ENCODE data around the gene TRPC4AP. TPM values are rescaled to one million over a fixed set of nuclear protein-coding genes. Genes with fewer than 3 reads are reported as not detected.

The TRPC4AP gene
- total and polyA plus RNA-seq, 8 donors: 26.2 to 89.0 (median 52.4) TPM

- TF ChIP-seq POLR2AphosphoS5 (IDR thresholded peaks at IDR 0.05): no peak
- TF ChIP-seq POLR2A (IDR thresholded peaks at IDR 0.05): no peak
- TF ChIP-seq CTCF (IDR thresholded peaks at IDR 0.05): no peak
- TF ChIP-seq EP300 (IDR thresholded peaks at IDR 0.05): no peak
- H3K36me3 ChIP-seq: no peaks in the 10 kb centered on the region
- DNase-seq: no peak
- intact Hi-C loops (cut with DNase I; ENCODE audit: low total_unique reads): no loop called here
- WGBS, 5 donors: 72 to 77% (median 73%) methylated on average over 14 to 25 of the region's 25 CpGs
- no peak overlapping the region for H3K4me3 ChIP-seq
- no peak overlapping the region for H3K27ac ChIP-seq
- peaks cover 0 to 33% (median 0%) of the 10 kb centered on the region in 3 donors for H3K27me3 ChIP-seq
- peaks cover 8 to 35% (median 25%) of the 10 kb centered on the region in 4 donors for H3K4me1 ChIP-seq
- H3K9me3 ChIP-seq: no peaks in the 10 kb centered on the region
Measured at GRCh38 chr20:34985461-34986310, 106.9 kb downstream of the TRPC4AP start.

GRCh38 chr20:34984756-34985261 is 107.8 kb downstream of the TRPC4AP start:
- DNase-seq: no peak
- intact Hi-C loops (cut with DNase I; ENCODE audit: low total_unique reads): no loop called here
- no peaks in the 10 kb centered on the region for H3K9me3 ChIP-seq
- no peak overlapping the region for H3K27ac ChIP-seq
- WGBS, 5 donors: 66 to 79% (median 71%) methylated on average over 13 to 18 of the region's 18 CpGs
- H3K27me3 ChIP-seq: peaks cover 0 to 42% (median 0%) of the 10 kb centered on the region in 3 donors
- TF ChIP-seq EP300 (IDR thresholded peaks at IDR 0.05): no peak
- TF ChIP-seq POLR2AphosphoS5 (IDR thresholded peaks at IDR 0.05): no peak
- no peak for TF ChIP-seq POLR2A (IDR thresholded peaks at IDR 0.05)
- no peak for TF ChIP-seq CTCF (IDR thresholded peaks at IDR 0.05)
- H3K36me3 ChIP-seq: no peaks in the 10 kb centered on the region
- H3K4me3 ChIP-seq: no peak overlapping the region
- H3K4me1 ChIP-seq: peaks cover 8 to 35% (median 25%) of the 10 kb centered on the region in 4 donors

- H3K4me1 ChIP-seq: peaks cover 8 to 35% (median 25%) of the 10 kb centered on the region in 4 donors
- no peak overlapping the region for H3K27ac ChIP-seq
- H3K9me3 ChIP-seq: no peaks in the 10 kb centered on the region
- H3K36me3 ChIP-seq: no peaks in the 10 kb centered on the region
- TF ChIP-seq EP300 (IDR thresholded peaks at IDR 0.05) (no peak), POLR2AphosphoS5 (IDR thresholded peaks at IDR 0.05) (peak in 1 of 3 donors; percentile 9)
- DNase-seq: peak in 1 of 2 donors; percentile 55
- WGBS, 5 donors: 22 to 35% (median 29%) methylated on average over 14 of the region's 14 CpGs
- peaks cover 0 to 46% (median 0%) of the 10 kb centered on the region in 3 donors for H3K27me3 ChIP-seq
- no peak overlapping the region for H3K4me3 ChIP-seq
- intact Hi-C loops (cut with DNase I; ENCODE audit: low total_unique reads): no loop called here
Measured at GRCh38 chr20:34983995-34984735, 108.4 kb downstream of the TRPC4AP start.

GRCh38 chr20:34983089-34983820 is 109.4 kb downstream of the TRPC4AP start:
- Histone ChIP-seq H3K36me3 (no peaks in the 10 kb centered on the region), H3K27me3 (peaks cover 0 to 47% (median 0%) of the 10 kb centered on the region in 3 donors), H3K4me3 (no peak overlapping the region), H3K9me3 (no peaks in the 10 kb centered on the region), H3K4me1 (peaks cover 8 to 29% (median 24%) of the 10 kb centered on the region in 4 donors), H3K27ac (no peak overlapping the region)
- WGBS, 5 donors: 37 to 55% (median 47%) methylated on average over 5 of the region's 5 CpGs
- DNase-seq: no peak
- intact Hi-C loops (cut with DNase I; ENCODE audit: low total_unique reads): no loop called here
- TF ChIP-seq POLR2AphosphoS5 (IDR thresholded peaks at IDR 0.05) (no peak), EP300 (IDR thresholded peaks at IDR 0.05) (no peak), CTCF (IDR thresholded peaks at IDR 0.05) (no peak), POLR2A (IDR thresholded peaks at IDR 0.05) (no peak)
